Right ventricle myocardium superior (tissue), 1 donor: ENCODE measurements around the gene PFN3. TPM values are rescaled to one million over a fixed set of nuclear protein-coding genes. Genes with fewer than 3 reads are reported as not detected.

Experiments
- ATAC-seq: fragments of 200-7000 bp; cut with Tn5 transposase; one replicate; pipeline ENCODE4 v1.9.1; 2020; ENCODE audit warnings: mild to moderate bottlenecking; ENCODE audit not compliant: poor library complexity
- DNase-seq: peaks from one replicate; pipeline ENCODE4 v3.0.0-alpha.2; 2020
- intact Hi-C: fragments of 100-400 bp; cut with DNase I; formaldehyde crosslinking; loops from one replicate; pipeline ENCODE4 v1.11.2; 2022
- long read RNA-seq: library from polyadenylated mRNA; unstranded; transcript quantifications from one replicate; pipeline ENCODE4 v2.0.0, GENCODE V29; 2021
- total RNA-seq: library from RNA; stranded (reverse); fragmentation: NEBNext Ultra II Directional; extraction: Animal tissue kit (Norgen Biotek cat#: 25700); gene quantifications from one replicate; pipeline ENCODE4 v1.2.1, GENCODE V29; 2021
- donor health status: DM: no; HTN: yes; CAD: no; lungs with severe emphysema.

The PFN3 gene, protein sequence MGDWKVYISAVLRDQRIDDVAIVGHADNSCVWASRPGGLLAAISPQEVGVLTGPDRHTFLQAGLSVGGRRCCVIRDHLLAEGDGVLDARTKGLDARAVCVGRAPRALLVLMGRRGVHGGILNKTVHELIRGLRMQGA
- not detected for total RNA-seq
- long read RNA-seq = 0 reads

GRCh38 chr5:177399997-177400868, at the start of gene PFN3:
TSS of gene PFN3 (minus strand) at chr5:177400661. CDS start at chr5:177400576, 85 bp downstream.
- intact Hi-C loops = no loop called here
- DNase-seq = no peak
- ATAC-seq = no peak

DNA sequence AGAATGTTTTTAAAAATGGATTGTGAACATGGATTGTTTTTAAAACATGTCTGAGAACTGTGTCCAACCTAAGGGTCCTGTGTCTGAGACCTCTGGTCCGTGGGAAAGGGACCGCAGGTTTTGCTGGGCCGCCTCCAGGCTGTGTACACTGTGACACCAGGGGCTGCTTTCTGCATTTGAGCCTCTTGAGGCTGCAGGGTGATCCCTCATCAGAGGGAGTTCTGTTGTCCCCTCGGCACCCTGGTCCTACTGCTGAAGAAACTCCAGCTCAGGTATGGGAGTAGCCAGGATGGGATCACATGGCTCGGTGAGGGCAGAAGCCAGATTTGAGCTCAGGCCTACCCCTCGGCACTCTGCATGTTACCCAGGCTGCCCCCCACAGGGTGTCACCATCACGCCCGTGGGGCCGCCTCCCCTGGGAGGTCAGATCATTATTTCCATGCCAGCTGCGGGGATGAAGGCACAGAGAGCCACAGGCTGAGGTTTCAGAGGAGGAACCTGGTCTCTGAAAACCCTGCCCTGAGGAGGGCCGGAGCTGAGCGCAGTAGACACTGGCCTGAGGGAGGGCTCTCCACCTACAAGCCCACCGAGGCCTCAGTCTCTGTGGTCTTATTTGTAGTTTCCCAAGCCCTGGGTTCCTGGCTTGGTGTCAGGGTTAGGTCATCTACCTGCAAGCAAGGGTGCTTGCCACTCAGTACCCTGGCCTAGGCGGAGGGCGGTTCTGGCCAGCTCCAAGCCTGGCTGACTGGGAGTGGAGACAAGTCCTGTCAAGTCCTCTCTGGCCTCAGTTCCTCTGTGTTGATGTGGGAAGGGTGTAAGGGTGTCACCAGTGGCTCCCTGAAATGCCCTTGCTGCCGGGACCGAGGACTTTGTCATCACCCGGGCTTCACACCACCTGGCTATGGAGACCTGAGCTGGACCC, 48.9 kb upstream of the PFN3 start:
- ATAC-seq = no peak
- intact Hi-C loops = no loop called here
- no peak for DNase-seq

GRCh38 chr5:177448244-177448950, 47.9 kb upstream of the PFN3 start:
- DNase-seq (no peak), ATAC-seq (no peak)
- intact Hi-C loops = no loop called here

DNA sequence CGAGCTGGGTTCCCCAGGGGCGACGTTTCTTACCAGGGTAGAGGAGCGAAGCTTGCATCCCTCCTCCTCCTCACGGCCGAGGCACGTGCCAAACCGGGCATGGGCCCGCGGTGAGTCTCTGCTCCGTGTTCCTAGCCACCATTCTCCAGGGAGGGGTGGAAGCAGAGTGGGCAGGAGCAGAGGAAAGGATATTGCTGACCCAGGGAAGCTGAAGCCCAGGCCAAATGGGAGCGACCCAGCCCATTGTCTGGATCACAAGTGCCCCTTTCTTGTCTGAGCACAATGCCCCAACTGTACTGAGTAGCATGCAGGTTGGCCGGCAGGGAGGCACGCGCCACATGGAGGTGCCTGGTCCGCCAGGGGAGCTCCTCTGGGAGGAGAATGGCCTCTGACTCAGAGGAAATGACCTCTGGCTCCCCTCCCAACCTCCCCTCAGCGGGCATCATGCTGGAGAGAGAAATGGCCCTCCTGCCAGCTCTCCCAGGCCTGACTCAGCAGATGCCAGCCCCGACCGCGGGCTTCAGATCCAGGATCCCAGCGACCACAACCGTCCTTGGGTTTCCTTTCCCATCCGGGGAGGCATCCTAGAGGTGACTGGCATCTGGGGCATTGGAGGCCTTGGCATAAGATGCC, 47.3 kb upstream of the PFN3 start:
- intact Hi-C loops = no loop called here
- ATAC-seq (peak; percentile 34), DNase-seq (no peak)

DNA sequence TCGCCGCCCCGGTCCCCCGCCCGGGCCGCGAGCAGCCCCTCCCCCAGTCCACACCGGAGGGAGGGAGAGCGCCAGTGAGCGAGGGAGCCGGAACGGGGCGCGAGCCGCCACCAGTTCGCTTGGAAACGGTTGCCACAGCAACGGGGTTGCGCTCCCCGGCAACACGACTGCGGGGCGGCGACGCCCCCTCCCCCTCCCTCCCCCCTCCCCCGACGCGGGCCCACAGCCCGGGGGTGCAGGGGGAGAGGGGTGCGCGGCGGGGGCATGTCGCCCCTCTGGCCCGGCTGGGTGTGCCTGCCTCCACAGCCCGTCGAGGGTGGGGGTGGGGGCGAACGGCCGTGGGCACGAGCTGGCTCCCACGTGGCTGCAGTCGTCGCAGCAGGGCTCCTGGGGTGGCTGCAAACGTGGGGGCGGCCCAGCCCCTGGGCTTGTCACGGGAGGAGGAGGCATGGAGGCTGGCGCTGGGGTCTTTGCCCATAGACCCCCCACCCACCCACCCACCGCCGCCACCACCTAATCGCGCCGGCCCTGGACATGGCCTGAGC, 46.7 kb upstream of the PFN3 start:
- intact Hi-C loops = no loop called here
- ATAC-seq (no peak), DNase-seq (no peak)

- intact Hi-C loops = no loop called here
- peak; percentile 79 for DNase-seq
- ATAC-seq = peak; percentile 69
These were observed 46.0 kb upstream of the PFN3 start, which contains the start of gene PRR7 for GRCh38 chr5:177446200-177447065. TSS of gene PRR7 (plus strand) at chr5:177446814. CDS start at chr5:177455068, 8,254 bp downstream.

- DNase-seq (no peak), ATAC-seq (no peak)
- intact Hi-C loops = no loop called here
These were observed 45.4 kb upstream of the PFN3 start for GRCh38 chr5:177445917-177446199.

DNA sequence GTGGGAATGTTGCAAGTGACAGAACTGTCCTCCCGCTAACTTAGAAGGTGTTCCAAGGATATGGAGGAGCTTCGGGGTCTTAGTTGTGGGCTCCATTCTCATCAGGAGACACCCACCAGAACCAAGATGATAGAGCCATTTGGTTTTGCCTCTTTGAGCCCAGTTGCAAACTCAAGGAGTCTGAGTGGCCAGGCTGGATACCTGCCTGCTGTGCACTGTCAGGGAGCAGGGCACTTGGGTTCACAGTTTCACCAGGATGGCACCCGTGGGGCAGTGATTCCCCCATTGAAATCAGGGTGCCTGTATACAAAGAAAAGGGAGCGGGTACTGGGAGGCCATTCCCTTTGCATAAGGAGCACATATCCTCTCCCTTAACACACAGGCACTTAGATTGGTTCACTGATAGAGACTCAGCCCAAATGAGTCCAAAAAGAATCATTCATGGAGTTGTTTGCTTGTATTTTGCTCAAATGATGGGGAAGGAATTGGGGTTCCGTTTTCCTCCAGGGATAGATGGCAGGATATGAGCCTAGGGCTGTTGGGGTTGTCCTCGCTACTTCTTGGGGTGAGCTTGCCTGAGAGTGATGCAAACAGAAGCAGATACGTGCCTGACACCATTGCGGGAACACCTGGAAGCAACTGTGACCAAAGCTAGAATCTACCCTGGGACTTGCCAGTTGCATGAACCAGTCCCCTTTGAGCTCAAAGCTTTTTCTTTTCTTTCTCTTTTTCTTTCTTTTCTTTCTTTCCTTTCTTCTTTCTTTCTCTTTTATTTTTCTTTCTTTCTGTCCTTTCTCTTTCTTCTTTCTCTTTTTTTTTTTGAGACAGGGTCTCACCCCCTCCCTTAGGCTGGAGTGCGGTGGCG, 44.8 kb upstream of the PFN3 start:
- intact Hi-C loops = no loop called here
- no peak for ATAC-seq
- no peak for DNase-seq

DNA sequence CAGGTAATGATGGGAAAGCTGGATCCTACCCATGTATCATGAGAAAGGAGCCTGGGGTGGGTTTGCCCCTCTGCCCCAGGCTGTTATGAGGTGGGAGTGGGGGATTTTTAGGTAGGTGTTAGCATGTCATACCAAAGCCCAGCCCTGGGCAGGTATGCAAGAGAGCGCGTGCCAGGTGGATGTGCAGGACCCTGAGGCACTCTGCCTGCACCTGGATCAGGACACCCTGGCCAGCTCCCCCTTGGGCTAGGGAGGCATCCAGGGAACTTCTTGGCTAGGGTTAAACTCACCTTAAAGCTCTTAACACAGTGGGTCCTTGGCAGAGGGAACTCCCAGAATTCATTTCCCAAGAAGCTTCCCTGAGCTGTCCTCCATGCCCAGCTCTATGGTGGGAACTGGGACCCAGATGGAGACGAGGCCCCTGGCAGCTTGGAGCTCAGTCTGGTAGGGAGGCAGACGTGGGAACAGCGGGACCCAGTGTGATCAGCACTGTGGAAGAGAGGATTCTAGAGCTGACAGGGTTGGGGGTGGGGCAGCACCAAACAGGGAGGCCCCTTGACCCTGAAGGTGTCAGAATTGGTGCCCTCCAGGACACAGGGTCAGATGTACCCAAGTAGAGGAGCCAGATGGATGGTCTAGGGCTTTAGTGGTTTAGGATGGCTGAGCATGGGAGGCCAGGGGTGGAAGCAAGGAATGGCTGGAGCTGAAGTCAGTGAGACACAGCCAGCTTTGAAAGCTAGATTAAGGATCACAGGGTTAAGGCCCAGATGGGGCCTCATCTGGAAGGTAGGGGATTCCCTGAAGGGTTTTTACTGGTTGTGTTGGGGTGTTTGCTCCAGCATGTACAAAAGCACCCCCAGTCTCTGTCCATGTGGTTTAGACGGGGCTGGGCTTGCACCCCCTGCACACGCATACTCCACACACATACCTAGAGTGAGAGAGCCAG, 43.9 kb upstream of the PFN3 start:
- DNase-seq (no peak), ATAC-seq (no peak)
- intact Hi-C loops = no loop called here

DNA sequence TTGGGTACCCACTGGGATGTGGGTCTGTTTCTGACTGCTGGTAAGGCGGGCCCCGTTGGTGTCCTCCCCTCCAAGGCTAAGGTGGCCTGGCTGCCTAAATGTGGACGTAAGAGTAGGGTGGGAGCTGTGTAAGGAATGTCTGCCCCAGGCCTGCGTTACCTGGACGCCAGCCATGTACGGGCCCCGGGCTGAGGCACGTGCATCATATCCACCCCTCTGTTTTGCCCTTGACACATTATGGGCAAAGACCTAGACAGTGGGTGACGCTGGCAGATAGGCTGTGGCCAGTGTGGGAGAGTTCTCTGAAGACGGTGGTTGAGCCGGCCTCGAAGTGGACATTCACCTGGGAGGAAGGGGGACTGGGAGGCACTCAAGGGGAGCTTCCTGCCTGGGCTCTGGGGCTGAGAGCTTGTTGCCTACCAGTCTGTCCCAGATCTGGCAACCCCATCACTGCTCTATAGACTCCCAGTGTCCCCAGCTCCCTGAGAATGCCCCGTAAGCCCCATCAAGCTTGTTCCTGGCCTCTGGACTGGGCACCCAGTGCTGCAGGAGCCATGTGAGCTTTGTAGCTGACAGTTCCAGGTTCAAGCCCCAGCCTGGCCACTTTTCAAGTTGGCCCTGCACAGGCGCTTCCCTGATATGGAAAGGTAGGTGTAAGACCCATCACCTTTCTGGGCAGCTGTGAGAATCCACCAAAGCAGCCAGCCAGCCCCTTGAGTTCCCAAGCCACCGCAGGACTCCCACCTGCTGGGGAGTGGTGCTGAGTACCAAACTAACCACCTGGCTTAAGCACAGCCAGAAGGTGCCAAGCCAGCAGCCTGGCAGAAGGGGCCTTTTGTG, 42.9 kb upstream of the PFN3 start:
- ATAC-seq = no peak
- intact Hi-C loops = no loop called here
- no peak for DNase-seq

DNA sequence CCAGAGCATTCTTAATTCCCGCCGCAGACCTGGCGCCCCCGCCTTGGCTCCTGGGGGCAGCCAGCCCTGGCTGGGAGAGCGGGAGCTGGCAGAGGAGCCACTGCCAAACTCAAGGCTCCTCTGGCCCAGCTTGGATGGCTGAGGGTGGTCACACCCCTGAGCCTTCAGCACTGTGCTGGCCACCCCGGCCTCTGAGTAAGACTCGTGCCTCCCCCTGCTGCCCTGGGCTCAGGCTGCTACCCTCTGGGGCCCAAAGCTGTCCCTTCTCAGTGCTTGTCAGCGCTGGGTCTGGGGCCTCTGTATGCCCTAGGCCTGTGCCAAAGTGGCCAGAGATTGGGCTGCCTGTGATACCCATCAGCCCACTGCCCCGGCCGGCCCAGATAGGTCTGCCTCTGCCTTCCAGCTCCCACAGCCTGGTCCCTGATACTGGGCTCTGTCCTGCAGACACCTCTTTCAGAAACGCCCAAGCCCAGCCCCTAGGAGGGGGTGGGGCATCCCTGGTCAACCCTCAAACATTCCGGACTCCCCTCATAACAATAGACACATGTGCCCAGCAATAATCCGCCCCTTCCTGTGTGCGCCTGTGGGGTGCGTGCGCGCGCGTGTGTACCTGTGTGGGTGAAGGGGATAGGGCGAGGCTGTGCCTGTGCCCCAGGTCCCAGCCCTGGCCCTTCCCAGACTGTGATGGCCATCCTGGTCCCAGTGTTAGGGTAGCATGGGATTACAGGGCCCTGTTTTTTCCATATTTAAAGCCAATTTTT, 41.8 kb upstream of the PFN3 start:
- no peak for DNase-seq
- ATAC-seq = no peak
- intact Hi-C loops = no loop called here

DNA sequence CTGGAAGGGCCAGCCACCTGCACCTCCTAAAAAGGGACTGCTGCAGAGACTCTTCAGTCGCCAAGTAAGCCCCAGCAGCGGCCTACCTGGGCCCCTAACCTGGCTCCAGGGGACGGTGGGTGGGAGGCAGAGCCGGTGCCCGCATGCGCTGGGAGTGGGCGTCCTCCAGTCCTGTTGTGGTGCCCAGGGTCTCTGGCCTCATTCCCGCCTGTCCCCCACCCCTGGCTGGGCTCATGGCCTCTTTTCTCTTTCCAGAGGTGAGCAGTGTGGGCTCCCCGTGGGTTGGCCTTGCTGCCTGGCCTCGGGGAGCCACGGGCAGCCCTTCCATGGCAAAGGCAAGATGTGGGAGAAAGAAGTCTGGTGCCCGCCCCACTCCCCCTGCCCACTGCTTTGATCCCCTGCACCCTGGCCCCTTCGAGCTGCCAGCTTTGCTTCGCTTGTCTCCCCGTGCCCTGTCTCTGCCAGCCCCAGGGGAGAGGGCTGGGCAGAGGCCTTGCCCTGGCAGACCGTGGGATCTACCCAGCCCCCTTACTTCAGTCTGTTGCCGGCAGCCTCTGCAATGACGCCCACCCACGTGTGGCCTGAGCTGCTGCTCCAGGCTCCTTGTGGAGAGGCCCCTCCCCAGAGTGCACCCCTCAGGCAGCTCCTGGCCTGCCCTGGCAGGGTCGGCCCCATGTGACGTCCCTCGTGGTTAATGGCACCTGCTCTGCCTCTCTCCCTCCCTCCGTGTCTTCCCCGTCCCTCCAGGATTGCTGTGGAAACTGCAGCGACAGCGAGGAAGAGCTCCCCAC, 40.7 kb upstream of the PFN3 start:
- ATAC-seq (no peak), DNase-seq (no peak)
- intact Hi-C loops = no loop called here
